ENCODE data around the gene SEPTIN1.

SEPTIN1 gene

GRCh38 chr16:30335598-30336474 is 46.5 kb downstream of the SEPTIN1 start:
- peak in 1 of 2 experiments; percentile 10 for DNase-seq

GRCh38 chr16:30335028-30335597 is 47.2 kb downstream of the SEPTIN1 start:
- DNase-seq, result peak; percentile 68 to 72

- DNase-seq, result peak; percentile 72 to 81
These were observed 47.8 kb downstream of the SEPTIN1 start for GRCh38 chr16:30334473-30334989.
